IMR-90 (cell line): ENCODE measurements around the gene GLP2R. TPM values are rescaled to one million over a fixed set of nuclear protein-coding genes. Genes with fewer than 3 reads are reported as not detected.

Experiments used
- ATAC-seq: fragments of 200-7000 bp; cut with Tn5 transposase; 2 replicates; pipeline ENCODE4 v1.9.1; 2020; ENCODE audit warnings: low read depth, mild to moderate bottlenecking, moderate library complexity
- BruUV-seq: library from RNA; stranded (reverse); fragments of 400-500 nt; replicated peaks from 2 replicates; lab custom pipeline; 2021; lab: Mats Ljungman, UMichigan
- CTCF ChIA-PET: fragments of 300-600 bp; formaldehyde crosslinking; extraction: SDS; loops from one replicate; lab custom pipeline; 2021; ENCODE audit warnings: antibody characterized with exemption; lab: Yijun Ruan, JAX
- POLR2A ChIA-PET: fragments of 300-600 bp; sonication (Branson Sonifier 250); formaldehyde crosslinking; loops from one replicate; lab custom pipeline; 2022; ENCODE audit warnings: antibody characterized with exemption; ENCODE audit not compliant: unreplicated experiment; lab: Charles Lee
- DNase-seq: peaks from one replicate; pipeline ENCODE4 v3.0.0; 2013
- H2AFZ ChIP-seq: replicated peaks from 2 replicates; pipeline ENCODE3; 2013; ENCODE audit warnings: low read length, mild to moderate bottlenecking; ENCODE audit not compliant: poor library complexity
- H2AK5ac ChIP-seq: 2 replicates; pipeline ENCODE4 v1.6.1; 2013; ENCODE audit warnings: low read depth, low read length, inconsistent platforms
- H2AK9ac ChIP-seq: replicated peaks from 2 replicates; pipeline ENCODE3; 2013; ENCODE audit warnings: mild to moderate bottlenecking, low read depth, low read length, moderate library complexity; ENCODE audit not compliant: poor library complexity
- H2BK120ac ChIP-seq: 2 replicates; pipeline ENCODE4 v1.6.1; 2013; ENCODE audit warnings: low read depth, low read length, inconsistent platforms
- H2BK15ac ChIP-seq: 3 replicates; pipeline ENCODE4 v1.6.1; 2013; ENCODE audit warnings: low read depth, low read length, inconsistent platforms
- H2BK20ac ChIP-seq: 2 replicates; pipeline ENCODE4 v1.6.1; 2013; ENCODE audit warnings: low read depth, mild to moderate bottlenecking, inconsistent platforms, low read length, moderate library complexity
- H2BK5ac ChIP-seq: 2 replicates; pipeline ENCODE4 v1.6.1; 2013; ENCODE audit warnings: mild to moderate bottlenecking, low read depth, low read length, inconsistent platforms; ENCODE audit not compliant: poor library complexity, severe bottlenecking
- H3K14ac ChIP-seq: replicated peaks from 2 replicates; pipeline ENCODE4 v1.6.1; 2013; ENCODE audit warnings: low read depth, low read length, inconsistent platforms
- H3K18ac ChIP-seq: 2 replicates; pipeline ENCODE4 v1.6.1; 2013; ENCODE audit warnings: low read depth, low read length, control low read depth
- H3K23ac ChIP-seq: 2 replicates; pipeline ENCODE4 v1.6.1; 2013; ENCODE audit warnings: low read depth, low read length, inconsistent platforms
- H3K27ac ChIP-seq: 2 replicates; pipeline ENCODE4 v1.5.1; 2013; ENCODE audit warnings: mild to moderate bottlenecking, control low read depth, low read length; ENCODE audit not compliant: insufficient read depth
- H3K27me3 ChIP-seq: 2 replicates; pipeline ENCODE4 v1.6.1; 2013; ENCODE audit warnings: low read length; ENCODE audit not compliant: control insufficient read depth, insufficient read depth
- H3K36me3 ChIP-seq: 2 replicates; pipeline ENCODE4 v1.6.1; 2013; ENCODE audit warnings: low read length, mixed read lengths; ENCODE audit not compliant: control insufficient read depth, insufficient read depth
- H3K4ac ChIP-seq: 2 replicates; pipeline ENCODE4 v1.6.1; 2013; ENCODE audit warnings: low read depth, low read length, inconsistent platforms
- H3K4me1 ChIP-seq: 2 replicates; pipeline ENCODE4 v1.6.1; 2013; ENCODE audit warnings: low read length, mixed read lengths; ENCODE audit not compliant: control insufficient read depth, insufficient read depth
- H3K4me2 ChIP-seq: 2 replicates; pipeline ENCODE4 v1.6.1; 2013; ENCODE audit warnings: low read depth, mild to moderate bottlenecking, control low read depth, low read length, moderate library complexity
- H3K4me3 ChIP-seq: 2 replicates; pipeline ENCODE4 v1.5.1; 2013; ENCODE audit warnings: low read depth, mild to moderate bottlenecking, control low read depth, low read length, moderate library complexity; ENCODE audit not compliant: insufficient read depth
- H3K56ac ChIP-seq: 2 replicates; pipeline ENCODE4 v1.6.1; 2013; ENCODE audit warnings: low read length, inconsistent platforms; ENCODE audit not compliant: insufficient read depth; ENCODE audit errors: extremely low read depth
- H3K79me1 ChIP-seq, 2 experiments: 2 replicates each; pipeline ENCODE4 v1.6.1; 2013; ENCODE audit warnings: low read length in 2 of 2, inconsistent platforms in 1 of 2, low read depth in 1 of 2
- H3K9ac ChIP-seq: 2 replicates; pipeline ENCODE4 v1.6.1; 2013; ENCODE audit warnings: low read depth, low read length, control low read depth
- H3K9me1 ChIP-seq: 2 replicates; pipeline ENCODE4 v1.6.1; 2013; ENCODE audit warnings: low read length, inconsistent platforms; ENCODE audit not compliant: insufficient read depth
- H3K9me3 ChIP-seq: 2 replicates; pipeline ENCODE4 v1.6.1; 2013; ENCODE audit warnings: low read length; ENCODE audit not compliant: control insufficient read depth, insufficient read depth
- H4K20me1 ChIP-seq: 2 replicates; pipeline ENCODE4 v1.6.1; 2013; ENCODE audit warnings: low read length, inconsistent platforms; ENCODE audit not compliant: insufficient read depth
- H4K5ac ChIP-seq: 2 replicates; pipeline ENCODE4 v1.6.1; 2013; ENCODE audit warnings: mild to moderate bottlenecking, low read depth, low read length, control low read depth
- H4K8ac ChIP-seq, 2 experiments: 2 replicates each; pipeline ENCODE4 v1.6.1; 2013; ENCODE audit warnings: low read depth in 2 of 2, low read length in 2 of 2, control low read depth in 1 of 2, inconsistent platforms in 1 of 2
- H4K91ac ChIP-seq: 2 replicates; pipeline ENCODE4 v1.6.1; 2013; ENCODE audit warnings: low read depth, low read length, inconsistent platforms; ENCODE audit not compliant: insufficient read depth
- CEBPB ChIP-seq: IDR thresholded peaks from 2 replicates; pipeline ENCODE4 v1.6.1; 2012; ENCODE audit warnings: low read depth, low read length, improper control_type of control experiment
- CHD1 ChIP-seq: IDR thresholded peaks from 2 replicates; pipeline ENCODE4 v1.6.1; 2012; ENCODE audit warnings: low read depth, low read length, improper control_type of control experiment
- ELK1 ChIP-seq: fragments of 150-350 bp; IDR thresholded peaks from 2 replicates; pipeline ENCODE4 v1.6.1; 2016; ENCODE audit warnings: low read depth, mild to moderate bottlenecking, low read length, moderate library complexity, borderline replicate concordance
- FOS ChIP-seq: fragments of 150-350 bp; IDR thresholded peaks from 2 replicates; pipeline ENCODE4 v1.6.1; 2016; ENCODE audit warnings: low read depth, low read length
- MAFK ChIP-seq: IDR thresholded peaks from 2 replicates; pipeline ENCODE4 v1.6.1; 2012; ENCODE audit warnings: low read depth, low read length, improper control_type of control experiment
- MAZ ChIP-seq: IDR thresholded peaks from 2 replicates; pipeline ENCODE4 v1.6.1; 2012; ENCODE audit warnings: low read depth, mild to moderate bottlenecking, low read length, improper control_type of control experiment, moderate library complexity, borderline replicate concordance
- MXI1 ChIP-seq: IDR thresholded peaks from 2 replicates; pipeline ENCODE4 v1.6.1; 2012; ENCODE audit warnings: low read depth, mild to moderate bottlenecking, low read length, moderate library complexity, borderline replicate concordance
- NFE2L2 ChIP-seq: fragments of 150-350 bp; IDR thresholded peaks from 2 replicates; pipeline ENCODE4 v1.6.1; 2016; ENCODE audit warnings: low read depth, mild to moderate bottlenecking, low read length
- POLR2A ChIP-seq: IDR thresholded peaks from 2 replicates; pipeline ENCODE4 v1.6.1; 2012; ENCODE audit warnings: mild to moderate bottlenecking, low read depth, low read length
- RAD21 ChIP-seq: IDR thresholded peaks from 2 replicates; pipeline ENCODE4 v1.6.1; 2012; ENCODE audit warnings: low read length, improper control_type of control experiment
- RFX5 ChIP-seq: IDR thresholded peaks from 2 replicates; pipeline ENCODE4 v1.8.0; 2012; ENCODE audit warnings: low read depth, mild to moderate bottlenecking, low read length, moderate library complexity
- SMC3 ChIP-seq: fragments of 150-350 bp; IDR thresholded peaks from 2 replicates; pipeline ENCODE4 v1.6.1; 2016; ENCODE audit warnings: low read depth, mild to moderate bottlenecking, antibody characterized with exemption, low read length, moderate library complexity
- WGBS, 2 experiments: methylation state at CpG; one replicate each; pipeline versions ENCODE4 v1.1.5 to v1.1.7; 2013; ENCODE audit warnings: missing lambda C conversion rate in 2 of 2; ENCODE audit not compliant: insufficient read length in 1 of 2; ENCODE audit errors: extremely low coverage in 2 of 2; 5-methylcytosine and 5-hydroxymethylcytosine counted together
- dilution Hi-C: fragments of 300-500 bp; cut with HindIII; formaldehyde crosslinking; loops from one replicate; pipeline ENCODE4 v1.14.3; 2018; ENCODE audit warnings: low sequenced_read_pairs; ENCODE audit not compliant: unreplicated experiment
- in situ Hi-C: fragments of 300-500 bp; cut with MboI; formaldehyde crosslinking; loops from 3 replicates; pipeline ENCODE4 v1.14.3; 2019; ENCODE audit warnings: low sequenced_read_pairs, inconsistent platforms, mixed read lengths
- intact Hi-C: fragments of 100-400 bp; cut with micrococcal nuclease; formaldehyde crosslinking; loops from 2 replicates; pipeline ENCODE4 v1.10.0; 2022
- polyA plus RNA-seq, 3 experiments: library from polyadenylated mRNA; depleted of rRNA; stranded (reverse); fragments of >200 nt; gene quantifications; 2 replicates each; pipeline ENCODE4 v1.2.3, GENCODE V29; 2012; ENCODE audit warnings: low replicate concordance in 1 of 3
- total RNA-seq: library from RNA; depleted of rRNA; stranded (reverse); fragments of >200 nt; gene quantifications from 2 replicates; pipeline ENCODE4 v1.2.3, GENCODE V29; 2012
- TF ChIP-seq, protein P1 (sequence below): fragments of 150-350 bp; IDR thresholded peaks from 2 replicates; pipeline ENCODE4 v1.6.1; 2017; ENCODE audit warnings: mild to moderate bottlenecking, antibody characterized with exemption, low read length, low read depth
- TF ChIP-seq, protein P2 (sequence below): conservative IDR thresholded peaks from 2 replicates; pipeline ENCODE4 v1.5.1; 2012; ENCODE audit warnings: mild to moderate bottlenecking, low read depth, low read length, improper control_type of control experiment

Gene GLP2R
- total and polyA plus RNA-seq, 2 of the 4 experiments (the other 2 are of a cell fraction) = 0.07 TPM; not detected in 1

DNA sequence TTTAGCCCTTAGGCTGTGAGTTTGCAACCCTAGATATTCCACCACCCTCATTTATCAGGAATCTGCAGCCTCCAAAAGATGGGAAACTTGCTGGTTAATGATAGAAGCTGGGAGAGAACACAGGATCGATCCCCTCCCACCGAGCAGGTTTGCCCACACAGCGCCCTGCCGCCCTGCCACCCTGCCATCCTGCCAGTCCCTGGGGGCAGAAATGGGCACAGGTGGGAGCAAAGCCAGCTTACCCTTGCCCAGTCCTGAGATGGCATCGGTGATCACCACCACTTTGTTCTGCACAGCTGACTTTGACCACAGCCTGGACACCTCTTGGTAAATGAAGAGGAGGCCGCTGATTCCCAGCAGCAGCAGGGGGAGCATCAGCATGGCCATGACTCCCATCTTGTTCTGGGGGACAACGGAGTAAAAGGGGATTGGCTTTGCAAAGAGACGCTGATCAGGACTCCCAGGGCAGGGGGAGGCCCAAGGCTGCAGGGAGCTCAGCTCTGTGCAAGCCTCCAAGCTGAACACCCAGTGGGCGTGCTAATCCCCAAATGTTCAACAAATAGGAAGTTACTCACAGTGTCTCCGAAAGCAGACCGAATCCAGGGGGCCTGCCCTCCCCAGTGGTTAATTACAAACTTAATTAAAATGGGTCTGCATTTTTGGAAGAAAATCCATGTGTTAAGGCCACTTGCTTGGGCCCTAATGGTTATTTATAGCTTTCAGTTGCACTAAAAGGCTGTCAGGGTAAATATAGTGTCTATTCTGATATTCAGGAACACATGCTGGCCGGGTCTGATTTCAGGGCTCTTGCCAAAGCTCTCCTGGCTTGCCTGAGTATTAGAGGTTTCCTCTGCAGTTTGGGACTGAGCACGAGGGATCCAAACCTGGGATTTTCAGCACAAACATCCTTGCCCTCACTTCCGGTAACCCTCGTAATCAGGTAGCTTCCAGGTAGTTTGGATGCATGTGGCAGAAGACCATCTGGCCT is 34.5 kb upstream of the GLP2R start, which contains the start of gene DHRS7C:
Gene DHRS7C, minus strand, starts transcription at position 704 of the 988 bp plus-strand sequence. Its CDS starts 308 bp downstream, at position 396.
- Histone ChIP-seq H2BK20ac (no peak within 1 kb of the TSS), H3K79me1 (no peaks in the 10 kb centered on the region), H3K4me1 (no peaks in the 10 kb centered on the region), H3K27me3 (no peaks in the 10 kb centered on the region), H3K23ac (no peak within 1 kb of the TSS), H2BK120ac (no peak within 1 kb of the TSS), H3K4me2 (no peak within 1 kb of the TSS), H2AK5ac (no peak within 1 kb of the TSS), H3K4me3 (no peak within 1 kb of the TSS), H2BK15ac (no peak within 1 kb of the TSS), H3K18ac (no peak within 1 kb of the TSS), H2AFZ (no peak within 1 kb of the TSS), H3K56ac (no peak within 1 kb of the TSS), H3K4ac (no peak within 1 kb of the TSS), H2AK9ac (no peak within 1 kb of the TSS), H3K9me1 (no peaks in the 10 kb centered on the region), H3K9me3 (peaks cover 3% of the 10 kb centered on the region; the same call in 1 of the 2 replicates), H2BK5ac (no peak within 1 kb of the TSS), H4K8ac (no peak within 1 kb of the TSS), H3K36me3 (no peaks in the 10 kb centered on the region), H3K14ac (no peak within 1 kb of the TSS), H3K9ac (no peak within 1 kb of the TSS), H4K91ac (no peak within 1 kb of the TSS), H3K27ac (no peak within 1 kb of the TSS), H4K20me1 (no peaks in the 10 kb centered on the region), H4K5ac (no peak within 1 kb of the TSS)
- DNase-seq (no peak), ATAC-seq (no peak)
- BruUV-seq = no TSS peak
- intact Hi-C loops = no loop called here
- dilution Hi-C loops = no loop called here
- CTCF ChIA-PET = interaction anchor here (1.4 kb wide), 1 partner anchor 99 kb away, joined by 3 read pairs; no protein-coding TSS in a partner anchor
- 62% methylated on average over 4 of the region's 15 CpGs; no CpG with 5 or more reads in 1 of the 2 experiments for WGBS, 2 experiments
- in situ Hi-C loops = no loop called here
- POLR2A ChIA-PET = no interaction called here
- no peak for TF ChIP-seq MAFK
- no peak for TF ChIP-seq CHD1
- TF ChIP-seq RFX5 = no peak
- TF ChIP-seq, protein P1, sequence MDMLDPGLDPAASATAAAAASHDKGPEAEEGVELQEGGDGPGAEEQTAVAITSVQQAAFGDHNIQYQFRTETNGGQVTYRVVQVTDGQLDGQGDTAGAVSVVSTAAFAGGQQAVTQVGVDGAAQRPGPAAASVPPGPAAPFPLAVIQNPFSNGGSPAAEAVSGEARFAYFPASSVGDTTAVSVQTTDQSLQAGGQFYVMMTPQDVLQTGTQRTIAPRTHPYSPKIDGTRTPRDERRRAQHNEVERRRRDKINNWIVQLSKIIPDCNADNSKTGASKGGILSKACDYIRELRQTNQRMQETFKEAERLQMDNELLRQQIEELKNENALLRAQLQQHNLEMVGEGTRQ = no peak
- TF ChIP-seq CEBPB = no peak
- TF ChIP-seq ELK1 = no peak
- TF ChIP-seq MXI1 = no peak
- no peak for TF ChIP-seq RAD21
- no peak for TF ChIP-seq MAZ
- TF ChIP-seq, protein P2, sequence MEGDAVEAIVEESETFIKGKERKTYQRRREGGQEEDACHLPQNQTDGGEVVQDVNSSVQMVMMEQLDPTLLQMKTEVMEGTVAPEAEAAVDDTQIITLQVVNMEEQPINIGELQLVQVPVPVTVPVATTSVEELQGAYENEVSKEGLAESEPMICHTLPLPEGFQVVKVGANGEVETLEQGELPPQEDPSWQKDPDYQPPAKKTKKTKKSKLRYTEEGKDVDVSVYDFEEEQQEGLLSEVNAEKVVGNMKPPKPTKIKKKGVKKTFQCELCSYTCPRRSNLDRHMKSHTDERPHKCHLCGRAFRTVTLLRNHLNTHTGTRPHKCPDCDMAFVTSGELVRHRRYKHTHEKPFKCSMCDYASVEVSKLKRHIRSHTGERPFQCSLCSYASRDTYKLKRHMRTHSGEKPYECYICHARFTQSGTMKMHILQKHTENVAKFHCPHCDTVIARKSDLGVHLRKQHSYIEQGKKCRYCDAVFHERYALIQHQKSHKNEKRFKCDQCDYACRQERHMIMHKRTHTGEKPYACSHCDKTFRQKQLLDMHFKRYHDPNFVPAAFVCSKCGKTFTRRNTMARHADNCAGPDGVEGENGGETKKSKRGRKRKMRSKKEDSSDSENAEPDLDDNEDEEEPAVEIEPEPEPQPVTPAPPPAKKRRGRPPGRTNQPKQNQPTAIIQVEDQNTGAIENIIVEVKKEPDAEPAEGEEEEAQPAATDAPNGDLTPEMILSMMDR = no peak
- TF ChIP-seq POLR2A = no peak
- no peak for TF ChIP-seq NFE2L2
- TF ChIP-seq SMC3 = no peak
- TF ChIP-seq FOS = no peak
